MM.1S (cell line): ENCODE measurements around the gene MAGI2.

Source experiments
- CTCF ChIP-seq: fragments of 300-600 bp; sonication (generic); IDR thresholded peaks from 2 replicates; pipeline ENCODE4 v1.5.1; 2016; ENCODE audit warnings: antibody characterized with exemption, low read length, mixed read lengths
- EZH2 ChIP-seq: fragments of 300-600 bp; sonication (generic); optimal IDR thresholded peaks from 2 replicates; pipeline ENCODE3; 2017; ENCODE audit warnings: low read depth, mild to moderate bottlenecking, antibody characterized with exemption, low read length, mixed read lengths
- EZH2phosphoT487 ChIP-seq: fragments of 300-600 bp; sonication (generic); IDR thresholded peaks from 2 replicates; pipeline ENCODE4 v1.6.1; 2018; ENCODE audit warnings: antibody characterized with exemption, low read length

GRCh38 chr7:78607099-78607498, 846.4 kb downstream of the MAGI2 start:
- no peak for TF ChIP-seq EZH2
- peak; percentile 45 for TF ChIP-seq CTCF
- TF ChIP-seq EZH2phosphoT487 = no peak
